Tibial nerve (tissue), 4 donors: ENCODE results near the gene CCL21. TPM values are rescaled to one million over a fixed set of nuclear protein-coding genes. Genes with fewer than 3 reads are reported as not detected.

Experiments
- DNase-seq, 2 donors: peaks; one replicate each; pipeline ENCODE4 v3.0.0-alpha.2; 2019; ENCODE audit warnings: low spot score in 2 of 2
- H3K27ac ChIP-seq, 4 donors: fragments of 200-600 bp; sonication (generic) in 3 of 4; one replicate each; pipeline ENCODE4 v1.5.1; 2017 to 2019; ENCODE audit warnings: mild to moderate bottlenecking in 1 of 4
- H3K27me3 ChIP-seq, 2 donors: fragments of 200-600 bp; sonication (generic) in 1 of 2; one replicate each; pipeline versions ENCODE4 v1.5.1 to v1.6.0; 2017 to 2019
- H3K36me3 ChIP-seq, 3 donors: fragments of 200-600 bp; sonication (generic); one replicate each; pipeline ENCODE4 v1.5.1; 2018 to 2019
- H3K4me1 ChIP-seq, 4 donors: fragments of 200-600 bp; sonication (generic) in 3 of 4; one replicate each; pipeline ENCODE4 v1.5.1; 2017 to 2019
- H3K4me3 ChIP-seq, 4 donors: fragments of 200-600 bp; sonication (generic) in 3 of 4; one replicate each; pipeline ENCODE4 v1.5.1; 2017 to 2019; ENCODE audit warnings: mild to moderate bottlenecking in 1 of 4, moderate library complexity in 1 of 4
- H3K9me3 ChIP-seq, 4 donors: fragments of 200-600 bp; sonication (generic) in 3 of 4; one replicate each; pipeline ENCODE4 v1.5.1; 2017 to 2019
- CTCF ChIP-seq, 5 experiments: fragments of 200-600 bp in 3 of 5; fragments of 450-650 bp in 2 of 5; sonication (generic) in 3 of 5; IDR thresholded peaks; one replicate each; pipeline ENCODE4 v1.5.1; 2016 to 2019; ENCODE audit warnings: antibody characterized with exemption in 5 of 5, mild to moderate bottlenecking in 3 of 5, moderate library complexity in 2 of 5
- EP300 ChIP-seq, 2 donors: sonication (generic); formaldehyde crosslinking; IDR thresholded peaks; one replicate each; pipeline ENCODE4 v1.6.1; 2017; ENCODE audit warnings: antibody characterized with exemption in 2 of 2, mild to moderate bottlenecking in 1 of 2
- POLR2A ChIP-seq, 2 donors: fragments of 450-650 bp; IDR thresholded peaks; one replicate each; pipeline ENCODE4 v1.6.1; 2017; ENCODE audit warnings: antibody characterized with exemption in 2 of 2, mild to moderate bottlenecking in 2 of 2, moderate library complexity in 2 of 2
- WGBS, 2 donors: methylation state at CpG; one replicate each; pipeline ENCODE4 v1.1.5; 2018; 5-methylcytosine and 5-hydroxymethylcytosine counted together
- total RNA-seq, 4 donors: library from RNA; depleted of rRNA; stranded (reverse); fragments of >200 nt; gene quantifications; one replicate each; pipeline ENCODE4 v1.1.0, GENCODE V29; 2016

The CCL21 gene
- total RNA-seq, 4 donors from 2014 or later, result 4.6 to 14.0 (median 8.6) TPM

GRCh38 chr9:34688329-34689115 is 21.4 kb downstream of the CCL21 start:
- H3K4me3 ChIP-seq, result no peak overlapping the region
- DNase-seq, result no peak
- H3K27me3 ChIP-seq, result no peaks in the 10 kb centered on the region
- TF ChIP-seq POLR2A (IDR thresholded peaks at IDR 0.05), result no peak
- no peak for TF ChIP-seq CTCF (IDR thresholded peaks at IDR 0.05)
- no peak for TF ChIP-seq EP300 (IDR thresholded peaks at IDR 0.05)
- no peak overlapping the region for H3K27ac ChIP-seq
- H3K4me1 ChIP-seq, result peaks cover 0 to 37% (median 1%) of the 10 kb centered on the region in 4 donors
- H3K36me3 ChIP-seq, result no peaks in the 10 kb centered on the region
- WGBS, 2 donors, result 61 to 67% methylated on average over 5 of the region's 5 CpGs
- H3K9me3 ChIP-seq, result no peaks in the 10 kb centered on the region

GRCh38 chr9:34687276-34688030 is 22.5 kb downstream of the CCL21 start:
- peaks cover 0 to 37% (median 1%) of the 10 kb centered on the region in 4 donors for H3K4me1 ChIP-seq
- H3K27me3 ChIP-seq, result no peaks in the 10 kb centered on the region
- H3K27ac ChIP-seq, result no peak overlapping the region
- 83 to 87% methylated on average over 10 of the region's 10 CpGs for WGBS, 2 donors
- H3K36me3 ChIP-seq, result no peaks in the 10 kb centered on the region
- DNase-seq, result no peak
- no peak for TF ChIP-seq POLR2A (IDR thresholded peaks at IDR 0.05)
- TF ChIP-seq CTCF (IDR thresholded peaks at IDR 0.05), result no peak
- no peak for TF ChIP-seq EP300 (IDR thresholded peaks at IDR 0.05)
- H3K4me3 ChIP-seq, result no peak overlapping the region
- H3K9me3 ChIP-seq, result no peaks in the 10 kb centered on the region

- peak overlapping the region in 1 of 4 donors; percentile 4 for H3K27ac ChIP-seq
- peaks cover 0 to 1% (median 0%) of the 10 kb centered on the region in 3 donors for H3K36me3 ChIP-seq
- WGBS, 2 donors, result 57 to 64% methylated on average over 1 of the region's 1 CpG
- H3K4me1 ChIP-seq, result peaks cover 0 to 37% (median 1%) of the 10 kb centered on the region in 4 donors
- H3K4me3 ChIP-seq, result no peak overlapping the region
- TF ChIP-seq EP300 (IDR thresholded peaks at IDR 0.05) (no peak), CTCF (IDR thresholded peaks at IDR 0.05) (no peak), POLR2A (IDR thresholded peaks at IDR 0.05) (no peak)
- DNase-seq, result no peak
- H3K27me3 ChIP-seq, result no peaks in the 10 kb centered on the region
- no peaks in the 10 kb centered on the region for H3K9me3 ChIP-seq
Measured at GRCh38 chr9:34686732-34687131, 23.2 kb downstream of the CCL21 start.

GRCh38 chr9:34686231-34686630 is 23.7 kb downstream of the CCL21 start:
- Histone ChIP-seq H3K27ac (peak overlapping the region in 1 of 4 donors; percentile 45), H3K4me3 (no peak overlapping the region), H3K4me1 (peaks cover 0 to 33% (median 1%) of the 10 kb centered on the region in 4 donors), H3K9me3 (no peaks in the 10 kb centered on the region), H3K27me3 (no peaks in the 10 kb centered on the region), H3K36me3 (peaks cover 0 to 6% (median 0%) of the 10 kb centered on the region in 3 donors)
- peak in 1 of 2 donors; percentile 19 for DNase-seq
- 68 to 78% methylated on average over 5 of the region's 5 CpGs for WGBS, 2 donors
- TF ChIP-seq CTCF (IDR thresholded peaks at IDR 0.05) (no peak), POLR2A (IDR thresholded peaks at IDR 0.05) (no peak), EP300 (IDR thresholded peaks at IDR 0.05) (no peak)

GRCh38 chr9:34685591-34685990 is 24.3 kb downstream of the CCL21 start:
- 88 to 96% methylated on average over 4 of the region's 4 CpGs for WGBS, 2 donors
- Histone ChIP-seq H3K27ac (peak overlapping the region in 1 of 4 donors; percentile 45), H3K36me3 (peaks cover 0 to 7% (median 0%) of the 10 kb centered on the region in 3 donors), H3K4me3 (no peak overlapping the region), H3K27me3 (no peaks in the 10 kb centered on the region), H3K9me3 (no peaks in the 10 kb centered on the region), H3K4me1 (peaks cover 0 to 27% (median 1%) of the 10 kb centered on the region in 4 donors)
- TF ChIP-seq POLR2A (IDR thresholded peaks at IDR 0.05) (no peak), CTCF (IDR thresholded peaks at IDR 0.05) (no peak), EP300 (IDR thresholded peaks at IDR 0.05) (no peak)
- no peak for DNase-seq
